ENCODE results near the gene SSX1.
"Not testable (repeated sequence)": the region's sequence is repeated elsewhere in the genome, so short reads cannot be mapped to it uniquely, and the experiment has no call there.

DNA sequence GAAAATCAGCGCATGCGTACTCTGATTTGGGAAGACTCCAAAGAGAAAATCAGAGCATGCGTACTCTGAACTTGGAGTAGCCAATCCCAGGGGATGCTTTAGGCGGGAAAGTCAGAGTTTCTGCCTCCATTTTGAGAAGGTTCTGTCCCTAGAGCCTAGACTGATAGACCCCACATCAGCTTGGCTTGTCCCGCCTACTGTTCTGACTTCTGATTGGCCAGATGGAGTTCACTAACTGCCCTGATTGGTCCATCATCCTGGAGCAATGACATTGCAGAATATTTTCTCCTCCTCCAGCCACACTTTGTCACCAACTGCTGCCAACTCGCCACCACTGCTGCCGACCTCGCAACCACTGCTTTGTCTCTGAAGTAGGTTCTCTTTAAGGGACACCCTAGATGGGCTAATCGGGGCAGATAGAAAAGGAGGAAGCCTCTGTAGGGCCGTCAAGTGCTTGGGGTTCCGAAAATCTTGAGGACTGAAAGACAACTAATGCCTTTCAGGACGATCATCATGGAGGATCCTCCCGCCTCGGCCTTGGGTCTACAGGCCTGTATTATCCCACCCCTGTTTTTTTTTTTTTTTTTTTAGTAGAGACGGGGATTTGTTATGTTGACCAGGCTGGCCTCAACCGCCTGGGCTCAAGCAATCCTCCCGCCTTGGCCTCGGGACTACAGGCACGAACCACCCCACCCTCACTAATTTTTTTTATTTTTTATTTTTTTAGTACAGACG, at the start of gene SSX1:
- TF ChIP-seq, protein P1, sequence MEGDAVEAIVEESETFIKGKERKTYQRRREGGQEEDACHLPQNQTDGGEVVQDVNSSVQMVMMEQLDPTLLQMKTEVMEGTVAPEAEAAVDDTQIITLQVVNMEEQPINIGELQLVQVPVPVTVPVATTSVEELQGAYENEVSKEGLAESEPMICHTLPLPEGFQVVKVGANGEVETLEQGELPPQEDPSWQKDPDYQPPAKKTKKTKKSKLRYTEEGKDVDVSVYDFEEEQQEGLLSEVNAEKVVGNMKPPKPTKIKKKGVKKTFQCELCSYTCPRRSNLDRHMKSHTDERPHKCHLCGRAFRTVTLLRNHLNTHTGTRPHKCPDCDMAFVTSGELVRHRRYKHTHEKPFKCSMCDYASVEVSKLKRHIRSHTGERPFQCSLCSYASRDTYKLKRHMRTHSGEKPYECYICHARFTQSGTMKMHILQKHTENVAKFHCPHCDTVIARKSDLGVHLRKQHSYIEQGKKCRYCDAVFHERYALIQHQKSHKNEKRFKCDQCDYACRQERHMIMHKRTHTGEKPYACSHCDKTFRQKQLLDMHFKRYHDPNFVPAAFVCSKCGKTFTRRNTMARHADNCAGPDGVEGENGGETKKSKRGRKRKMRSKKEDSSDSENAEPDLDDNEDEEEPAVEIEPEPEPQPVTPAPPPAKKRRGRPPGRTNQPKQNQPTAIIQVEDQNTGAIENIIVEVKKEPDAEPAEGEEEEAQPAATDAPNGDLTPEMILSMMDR (IDR thresholded peaks at IDR 0.05): not testable (repeated sequence)
- TF ChIP-seq POLR2A (IDR thresholded peaks at IDR 0.05): not testable (repeated sequence)
